Measurements from ENCODE around the gene SLX4IP.

Gene SLX4IP

DNA sequence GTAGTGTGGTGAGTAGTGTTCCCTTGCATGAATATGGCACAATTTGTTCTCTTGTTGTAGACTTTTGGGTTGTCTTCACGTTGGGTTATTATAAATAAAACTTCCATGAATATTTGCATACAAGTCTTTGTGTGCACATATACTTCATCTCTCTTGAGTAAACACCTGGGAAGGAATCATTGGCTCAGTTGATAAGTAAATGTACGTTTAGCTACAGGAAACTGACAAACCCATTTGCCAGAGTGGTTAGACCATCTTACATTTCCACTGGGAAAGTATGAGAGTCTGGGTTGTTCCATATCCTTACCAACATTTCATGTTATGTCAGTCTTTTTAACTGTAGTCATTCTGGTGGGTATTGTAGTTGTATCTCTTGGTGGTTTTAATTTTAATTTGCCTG is 119.2 kb downstream of the SLX4IP start:
- no peak for FAIRE-seq

DNA sequence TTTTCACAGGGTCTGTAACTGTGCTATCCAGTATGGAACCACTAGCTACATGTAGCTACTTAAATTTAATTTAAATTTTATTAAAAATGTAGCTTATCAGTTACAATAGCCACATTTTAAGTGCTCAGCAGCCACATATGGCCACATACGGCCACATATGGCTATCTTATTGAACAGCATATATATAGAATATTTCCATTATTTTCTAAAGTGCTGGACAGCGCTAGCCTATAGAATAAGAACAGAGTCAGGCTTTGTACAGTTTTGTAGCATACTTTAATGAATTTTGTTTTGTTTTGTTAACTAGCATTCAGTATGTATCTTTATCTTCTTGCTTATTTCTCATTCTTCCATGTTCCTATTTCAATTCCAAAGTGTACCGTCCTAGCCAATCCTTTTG is 120.3 kb downstream of the SLX4IP start:
- FAIRE-seq = no peak

DNA sequence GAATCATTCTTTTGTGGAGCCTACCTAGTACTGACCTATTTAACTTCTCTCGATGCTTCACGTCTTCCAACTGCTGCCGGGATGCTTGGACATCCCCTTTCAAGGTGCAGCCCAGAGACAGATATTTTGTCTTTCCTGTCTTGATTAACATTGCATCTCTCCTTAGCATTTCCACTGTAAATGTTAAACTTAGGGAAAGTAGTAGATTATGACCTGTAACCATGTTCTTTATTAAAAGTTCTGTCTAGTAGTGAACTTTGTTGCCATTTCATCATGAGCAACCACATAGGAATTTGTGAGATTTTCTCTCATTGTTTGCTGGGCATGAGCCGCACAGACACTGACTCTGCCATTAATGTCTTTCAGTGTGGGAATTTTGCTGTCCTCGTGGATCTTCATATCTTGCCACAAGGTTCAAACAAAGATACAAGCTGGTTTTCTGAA is 120.8 kb downstream of the SLX4IP start:
- FAIRE-seq = no peak

DNA sequence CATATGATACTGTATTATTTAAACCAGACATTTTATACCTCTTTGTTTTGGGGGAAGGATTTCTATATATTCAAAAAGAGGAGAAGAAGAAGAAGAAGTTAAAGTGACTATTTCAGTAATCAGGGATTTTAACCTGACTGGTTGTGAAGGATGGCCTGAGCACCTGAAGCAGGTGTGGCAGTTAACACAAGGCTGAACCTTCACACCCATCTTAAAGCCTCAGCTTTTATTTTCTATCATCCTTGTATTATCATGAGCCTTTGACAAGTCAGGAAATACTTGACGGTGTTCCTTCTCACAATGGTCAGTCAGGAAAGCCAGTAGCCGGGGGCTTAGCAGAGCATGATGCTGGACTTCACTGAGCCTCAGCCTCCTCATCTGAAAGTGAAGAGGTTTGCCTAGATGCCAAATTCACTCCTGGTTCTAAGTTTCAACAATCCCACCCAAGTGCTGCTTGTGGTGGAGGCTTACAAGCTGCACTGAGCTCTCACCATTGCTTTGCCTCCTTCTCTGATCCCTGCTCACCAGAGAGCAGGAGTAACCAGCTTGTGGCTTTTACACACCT is 121.5 kb downstream of the SLX4IP start:
- FAIRE-seq = no peak

DNA sequence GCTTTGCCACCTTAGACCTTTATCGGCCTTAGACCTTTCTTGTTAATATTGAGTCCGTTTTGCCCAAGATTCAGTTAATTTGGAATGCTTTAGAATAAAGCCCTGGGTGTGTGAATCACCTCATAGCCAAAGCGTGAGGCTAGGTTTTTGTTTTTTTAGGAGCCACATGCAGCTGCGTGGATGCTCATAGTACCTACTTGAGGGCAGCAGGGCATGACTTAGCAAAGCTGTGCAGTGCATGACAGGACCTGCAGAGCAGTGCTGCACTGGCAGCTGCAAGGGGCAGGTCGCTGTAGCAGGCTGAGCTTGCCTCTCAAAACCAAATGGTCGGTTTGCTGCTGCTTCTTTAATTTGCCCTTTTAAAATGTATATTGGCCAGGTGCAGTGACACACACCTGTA is 122.6 kb downstream of the SLX4IP start:
- FAIRE-seq = no peak

DNA sequence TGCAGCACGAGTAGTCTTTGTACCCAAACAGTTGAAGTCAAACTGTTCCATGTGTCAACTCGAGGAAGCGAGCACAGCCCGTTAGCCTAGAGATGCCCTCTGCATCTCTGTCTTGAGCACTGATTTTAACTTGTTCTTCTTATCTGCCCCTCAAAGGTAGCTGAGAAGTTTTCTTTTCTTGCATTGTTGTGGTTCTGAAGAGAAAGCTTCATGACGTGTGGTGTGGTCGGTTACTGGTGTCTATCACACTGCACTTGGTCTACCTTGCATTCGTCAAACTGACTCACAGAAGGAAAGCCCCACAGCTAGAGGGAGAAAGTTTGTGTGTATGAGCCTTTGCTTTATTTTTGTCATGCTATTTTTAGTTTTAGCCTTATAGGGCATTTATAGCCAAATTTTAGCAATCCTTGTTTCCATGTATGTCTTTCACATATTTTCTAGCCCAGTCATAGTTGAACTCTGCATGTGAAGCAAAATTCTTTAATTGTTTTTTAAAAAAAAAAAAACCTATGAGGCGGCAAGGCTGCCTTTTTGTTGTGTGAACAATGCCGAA is 123.6 kb downstream of the SLX4IP start:
- FAIRE-seq = no peak

DNA sequence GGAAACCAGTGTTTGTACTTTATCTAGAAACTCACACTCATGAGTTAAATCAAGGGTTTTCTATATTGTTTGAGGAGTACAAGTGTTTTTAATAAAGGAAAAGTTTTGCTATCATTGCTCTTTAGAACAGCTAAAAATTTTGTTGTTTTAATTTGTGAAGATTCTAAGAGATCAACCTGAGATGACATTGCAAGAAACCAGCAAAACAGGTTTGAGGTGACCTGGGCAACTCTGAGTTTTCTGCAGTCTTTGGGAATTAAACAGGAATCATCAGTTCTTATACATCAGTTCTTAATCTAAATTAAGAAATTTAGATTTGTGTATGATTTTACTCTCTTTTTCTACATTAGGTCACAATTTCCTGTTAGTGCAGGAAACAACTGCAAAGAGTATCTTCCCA is 124.2 kb downstream of the SLX4IP start:
- FAIRE-seq = no peak

DNA sequence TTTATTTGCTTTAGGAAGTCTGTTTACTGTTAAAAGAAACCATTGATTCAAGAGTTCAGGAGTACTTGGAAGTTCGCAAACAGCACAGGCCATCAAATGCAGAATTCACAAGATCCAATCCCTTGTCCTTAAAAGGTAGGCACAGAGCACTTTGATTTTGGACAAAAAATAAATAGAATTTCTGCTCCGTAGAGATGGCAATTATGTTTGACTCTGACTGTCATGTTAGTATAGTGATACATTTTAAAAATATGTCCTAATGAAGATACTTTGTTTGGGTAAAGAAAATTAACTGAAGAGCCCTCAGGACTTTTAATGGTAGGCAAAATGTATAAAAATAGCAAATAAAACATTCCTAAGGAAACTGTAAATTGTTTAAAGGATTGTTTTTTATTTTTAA is 125.6 kb downstream of the SLX4IP start:
- FAIRE-seq = no peak

DNA sequence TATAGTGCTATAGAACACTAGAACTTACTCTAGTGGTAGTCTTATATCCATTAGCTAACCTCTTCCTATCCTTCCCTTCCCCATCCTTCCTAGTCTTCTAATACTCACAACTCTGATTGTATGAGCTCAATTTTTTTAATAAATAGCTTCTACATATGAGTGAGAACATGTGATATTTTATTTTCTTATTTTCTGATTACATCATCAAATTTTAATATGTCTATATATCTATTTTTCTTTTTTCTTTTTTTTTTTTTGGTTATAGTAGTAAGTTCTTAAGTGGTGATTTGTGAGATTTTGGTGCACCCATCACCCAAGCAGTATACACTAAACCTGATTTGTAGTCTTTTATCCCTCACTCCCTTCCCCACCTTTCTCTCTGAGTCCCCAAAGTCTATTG is 126.2 kb downstream of the SLX4IP start:
- FAIRE-seq = no peak

DNA sequence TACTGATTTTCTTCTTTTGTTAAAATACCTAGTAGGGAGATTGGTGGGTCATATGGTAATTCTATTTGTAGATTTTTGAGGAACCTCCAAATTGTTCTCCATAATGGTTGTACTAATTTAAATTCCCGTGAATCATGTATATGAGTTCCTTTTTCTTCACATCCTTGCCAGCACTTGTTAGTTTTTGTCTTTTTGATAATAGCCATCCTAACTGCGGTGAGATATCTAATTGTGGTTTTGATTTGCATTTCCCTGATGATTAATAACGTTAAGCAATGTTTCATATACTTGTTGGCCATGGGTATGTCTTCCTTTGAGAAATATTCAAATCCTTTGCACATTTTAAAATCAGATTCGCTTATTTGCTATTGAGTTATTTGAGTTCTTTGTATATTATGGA is 127.8 kb downstream of the SLX4IP start:
- no peak for FAIRE-seq

DNA sequence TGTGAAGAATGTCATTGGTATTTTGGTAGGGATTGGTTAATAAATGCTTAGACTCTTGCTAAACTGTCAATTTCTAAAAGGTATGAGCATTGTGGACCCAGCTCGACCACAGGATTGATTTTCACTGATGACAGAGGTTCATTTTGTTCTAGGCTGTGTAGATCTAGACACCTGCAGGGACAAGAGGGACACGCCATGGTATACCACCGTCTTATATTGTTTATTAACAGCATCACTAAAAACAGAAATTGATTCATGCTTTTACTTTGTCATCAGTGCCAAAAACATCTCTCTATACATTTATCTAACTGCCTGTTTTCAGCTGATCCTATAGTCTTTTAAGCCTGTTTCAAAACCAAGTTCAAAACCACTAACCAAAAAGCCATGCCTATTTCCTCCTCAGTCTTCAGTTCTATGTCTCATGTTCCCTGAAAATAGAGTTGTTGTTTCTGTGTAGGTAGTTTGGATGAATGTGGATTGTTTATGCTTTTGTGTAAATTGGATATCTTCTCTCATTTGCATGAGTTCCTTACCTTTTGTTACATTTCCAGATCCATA is 128.9 kb downstream of the SLX4IP start:
- no peak for FAIRE-seq

DNA sequence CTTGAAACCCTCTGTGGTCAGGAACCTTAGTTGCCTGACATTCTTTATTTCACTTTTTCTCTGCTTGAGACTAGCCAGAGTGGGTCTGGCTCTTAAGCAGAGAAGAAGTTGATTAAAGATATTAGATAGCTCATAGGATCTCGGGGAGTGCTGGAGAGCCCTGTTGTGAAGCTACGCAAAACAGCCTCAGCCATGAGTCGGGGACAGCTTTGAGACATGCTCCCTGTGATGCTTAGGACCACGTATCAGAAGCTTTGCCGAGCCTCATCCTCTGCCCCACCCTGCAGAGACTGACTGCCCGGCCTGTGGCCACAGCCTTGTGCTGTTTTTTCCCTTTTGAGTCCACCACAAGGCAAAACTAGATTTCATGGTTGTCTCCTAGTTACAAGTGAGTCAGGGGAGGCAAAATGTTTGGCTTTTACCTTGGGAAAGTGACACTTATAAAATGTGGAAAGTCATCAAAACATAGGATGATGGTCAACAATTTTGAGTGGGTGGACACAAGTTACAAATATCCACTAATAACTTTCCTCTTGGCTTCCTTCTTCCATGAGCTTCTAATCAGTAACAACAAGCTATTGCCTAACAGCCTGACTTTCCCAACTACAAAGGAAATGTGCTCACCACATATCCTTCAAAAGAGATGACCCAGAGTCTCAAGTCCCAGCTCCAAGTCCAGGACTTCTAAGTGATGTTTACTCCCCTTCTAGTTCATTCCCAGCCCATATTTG is 130.3 kb downstream of the SLX4IP start:
- no peak for FAIRE-seq

DNA sequence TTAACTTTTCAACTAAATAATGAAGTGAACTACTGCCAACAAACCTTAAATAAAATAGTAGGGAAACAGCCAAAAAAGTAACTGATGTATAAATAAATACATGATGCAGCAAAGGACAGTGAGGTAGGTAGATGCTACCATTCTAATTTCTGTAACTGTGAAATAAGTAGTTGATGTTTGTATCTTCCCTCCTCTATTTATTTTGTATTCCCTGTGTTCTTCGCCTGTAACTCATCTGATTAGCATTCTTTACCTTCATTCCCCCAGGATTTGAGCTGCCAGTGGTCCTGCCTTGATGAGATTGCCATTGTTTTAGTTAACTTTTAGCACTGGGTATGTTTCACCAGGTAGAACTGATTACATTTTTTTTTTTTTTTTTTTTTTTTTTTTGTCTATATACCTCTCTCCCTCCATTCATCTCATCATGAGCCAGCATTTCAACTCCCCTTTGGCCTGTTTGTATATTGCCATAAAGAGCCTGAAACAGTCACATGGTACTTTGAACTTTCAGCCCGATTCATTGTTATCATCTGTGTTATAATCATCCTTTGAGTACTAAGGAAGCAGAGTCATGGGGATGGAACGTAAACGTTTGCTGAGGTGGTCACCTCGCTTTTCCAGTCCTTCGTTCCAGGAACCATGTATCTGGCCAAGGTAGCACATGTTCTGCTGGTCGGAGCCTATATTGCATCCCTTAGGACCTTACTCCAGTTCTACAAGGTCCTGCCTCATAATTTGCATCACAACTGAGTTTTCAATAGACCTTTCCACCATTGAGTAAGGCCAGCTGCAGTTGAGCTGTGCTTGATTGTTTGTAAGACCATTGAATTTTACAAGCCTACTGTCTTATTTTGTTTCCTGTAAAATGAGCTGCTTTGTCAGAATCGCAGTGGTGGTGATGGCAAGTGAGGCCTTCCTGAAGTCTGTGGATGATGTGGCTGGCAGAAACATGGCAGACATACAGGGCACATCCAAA is 131.1 kb downstream of the SLX4IP start:
- no peak for FAIRE-seq

DNA sequence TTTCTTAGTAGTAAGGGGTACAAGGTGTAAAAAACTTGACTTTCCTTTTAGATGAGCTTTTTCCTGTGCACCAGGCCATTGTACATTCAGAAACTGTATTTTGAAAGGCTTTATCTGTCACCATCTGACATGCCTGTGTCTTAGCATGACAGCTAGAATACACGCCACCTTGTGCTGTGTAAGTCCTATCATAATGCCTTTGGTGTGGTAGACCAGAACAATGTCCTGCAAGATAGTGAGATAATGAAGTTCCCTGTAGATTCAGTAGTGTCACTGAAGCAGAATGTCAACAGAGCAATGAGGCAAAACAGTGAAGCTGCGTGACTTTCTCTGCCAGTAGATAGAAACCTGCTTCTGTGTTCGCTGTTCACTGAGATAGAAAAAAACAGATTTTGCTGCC is 132.9 kb downstream of the SLX4IP start:
- no peak for FAIRE-seq

DNA sequence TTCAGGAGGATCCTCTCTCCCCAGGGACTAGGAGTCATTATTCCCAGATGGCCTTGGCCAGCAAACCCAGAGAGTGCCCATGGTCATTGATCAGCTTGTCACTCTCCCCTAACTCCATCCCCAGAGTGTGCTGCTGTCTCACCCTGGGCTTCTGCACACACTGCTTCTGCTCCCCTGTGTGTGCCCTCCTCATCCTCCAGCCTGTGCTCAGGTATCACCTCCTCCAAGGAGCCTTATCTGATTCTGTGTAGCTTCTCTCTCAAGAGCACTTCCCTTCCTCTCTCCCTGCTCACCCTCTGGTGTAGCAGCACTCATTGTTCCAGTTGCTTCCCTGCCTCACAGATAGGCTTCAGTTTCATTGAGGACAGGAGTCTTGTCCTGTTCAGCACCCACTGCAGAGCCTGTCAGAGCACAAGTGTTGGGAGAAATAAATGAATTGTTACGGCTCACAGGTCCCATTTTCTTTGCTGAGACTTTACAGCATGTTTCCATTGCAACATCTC is 136.3 kb downstream of the SLX4IP start:
- FAIRE-seq = no peak

DNA sequence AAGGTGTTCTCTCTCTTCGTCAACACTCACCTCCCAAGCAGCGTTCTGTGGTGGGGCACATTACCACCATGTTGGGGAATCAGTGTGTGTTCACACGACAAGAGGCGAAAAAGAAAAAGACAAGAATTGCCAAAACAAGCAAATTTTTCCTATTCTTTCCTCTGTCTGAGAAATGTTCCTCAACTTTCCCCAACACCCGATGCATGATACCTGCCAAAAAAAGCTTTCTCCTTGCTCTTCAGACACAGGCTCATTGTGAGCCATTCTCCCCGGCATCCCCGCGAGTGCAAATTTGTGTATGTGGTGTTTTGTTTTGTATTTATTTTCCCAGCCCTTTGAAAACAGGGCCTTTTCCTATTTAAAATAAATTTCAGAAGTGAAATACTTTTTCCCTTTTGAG is 137.7 kb downstream of the SLX4IP start:
- no peak for FAIRE-seq

DNA sequence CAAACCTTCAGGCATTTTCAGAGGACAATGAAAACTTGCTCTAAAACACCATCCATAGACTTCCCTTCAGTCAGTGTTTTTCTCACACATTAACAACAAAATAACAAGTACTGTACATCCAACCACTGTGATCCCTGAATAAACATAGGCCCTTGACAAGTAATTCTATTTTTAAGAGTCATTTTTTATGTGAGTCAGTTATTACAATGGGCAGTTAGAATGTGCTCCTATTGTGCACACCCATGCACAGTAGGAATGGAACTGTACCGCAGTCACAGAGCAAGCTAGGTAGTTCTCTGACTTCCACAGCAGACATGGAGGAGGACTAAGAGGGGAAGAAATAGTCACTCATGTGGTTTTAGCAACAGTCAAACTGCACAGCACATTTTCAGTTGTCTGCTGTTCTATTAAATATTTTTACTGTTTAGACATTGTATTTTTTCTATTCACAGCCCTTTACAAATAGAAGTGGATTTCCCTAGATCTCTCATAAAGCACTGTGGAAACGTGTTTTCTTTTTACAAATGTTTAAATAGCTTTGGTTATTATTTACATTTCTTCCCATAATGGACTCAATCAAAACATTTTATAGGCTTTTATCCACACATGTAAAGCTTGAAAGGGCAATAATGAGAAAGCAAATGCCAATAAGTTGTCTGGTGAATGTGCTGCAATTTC is 138.3 kb downstream of the SLX4IP start:
- FAIRE-seq = no peak

DNA sequence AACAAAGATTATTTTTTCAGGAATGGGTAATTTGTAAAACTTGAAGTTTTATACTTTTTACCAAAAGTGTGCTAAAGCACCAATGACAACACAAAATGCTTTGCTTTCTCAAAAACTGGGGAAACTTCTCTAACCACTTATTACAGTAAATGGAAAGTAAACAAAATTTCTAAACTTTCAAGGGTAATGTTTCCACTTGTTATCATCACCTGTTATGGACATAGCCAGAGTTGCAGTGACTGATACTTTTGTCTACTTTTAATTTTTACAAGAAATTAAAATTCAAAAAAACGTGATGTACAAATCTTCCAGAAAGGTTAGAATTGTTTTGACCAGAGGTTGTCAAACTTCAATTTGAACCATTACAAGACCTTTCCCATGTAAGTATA is 138.8 kb downstream of the SLX4IP start:
- FAIRE-seq = no peak

DNA sequence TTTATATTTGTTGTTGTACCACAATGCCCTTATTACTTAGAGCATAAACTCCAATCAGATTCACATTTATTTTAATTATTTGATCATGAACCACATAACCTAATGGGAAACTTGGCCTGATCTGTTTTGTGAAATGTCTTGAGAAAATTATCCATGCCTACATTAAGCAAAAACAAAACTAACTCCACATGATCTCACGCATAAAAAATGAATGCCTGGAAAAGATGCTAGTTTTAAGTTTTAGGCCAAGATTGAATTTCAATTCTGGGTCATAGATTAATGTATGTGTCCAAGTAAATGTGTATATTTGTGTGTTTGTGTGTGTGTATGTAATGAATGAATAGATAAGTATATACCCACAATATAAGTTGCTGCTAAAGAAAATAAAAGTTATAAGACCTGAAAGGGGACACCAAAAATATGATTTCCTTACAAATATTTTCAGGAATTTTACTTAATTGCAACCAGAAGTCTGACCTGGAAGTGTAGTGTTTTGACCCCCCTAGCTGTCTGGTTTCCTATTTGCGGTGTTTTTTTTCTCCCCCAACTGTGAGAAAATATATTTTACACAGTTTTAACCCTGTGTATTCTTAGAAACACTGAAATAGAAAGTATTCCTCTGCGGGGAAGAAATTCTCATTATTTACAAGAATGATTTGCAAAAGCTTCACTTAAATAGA is 141.4 kb downstream of the SLX4IP start:
- FAIRE-seq = no peak

DNA sequence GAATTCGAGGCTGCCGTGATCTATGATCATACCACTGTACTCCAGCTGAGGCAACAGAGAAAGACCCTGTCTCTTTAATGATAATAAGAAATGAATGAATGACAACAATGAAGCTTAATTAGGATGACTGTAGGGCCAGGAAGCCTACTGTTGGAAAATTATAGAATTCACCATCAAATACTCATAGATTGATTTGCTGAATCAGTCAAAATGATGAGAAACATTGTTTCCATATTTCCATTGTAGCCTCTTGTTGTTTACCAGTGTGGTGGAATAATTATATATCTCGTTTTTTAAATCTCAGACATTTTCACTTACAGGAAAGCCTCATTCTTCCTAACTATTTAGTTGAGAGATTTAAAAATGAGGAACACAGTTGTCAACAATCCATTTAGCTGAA is 142.5 kb downstream of the SLX4IP start:
- FAIRE-seq = no peak

DNA sequence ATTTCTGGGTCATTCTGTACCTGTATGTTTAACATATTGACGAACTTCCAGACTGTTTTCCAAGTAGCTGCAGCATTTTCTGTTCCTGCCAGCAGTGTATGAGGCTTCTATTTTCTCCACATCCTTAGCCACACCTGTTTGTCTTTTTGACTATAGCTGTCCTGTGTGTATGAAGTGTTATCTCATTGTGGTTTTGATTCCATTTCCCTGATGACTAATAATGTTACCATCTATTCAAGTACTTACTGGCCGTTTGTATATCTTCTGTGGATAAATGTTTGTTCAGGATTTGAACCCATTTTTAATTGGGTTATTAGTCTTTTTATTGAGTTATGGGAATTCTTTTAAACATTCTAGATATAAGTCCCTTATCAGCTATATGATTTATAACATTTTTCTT is 143.5 kb downstream of the SLX4IP start:
- no peak for FAIRE-seq

DNA sequence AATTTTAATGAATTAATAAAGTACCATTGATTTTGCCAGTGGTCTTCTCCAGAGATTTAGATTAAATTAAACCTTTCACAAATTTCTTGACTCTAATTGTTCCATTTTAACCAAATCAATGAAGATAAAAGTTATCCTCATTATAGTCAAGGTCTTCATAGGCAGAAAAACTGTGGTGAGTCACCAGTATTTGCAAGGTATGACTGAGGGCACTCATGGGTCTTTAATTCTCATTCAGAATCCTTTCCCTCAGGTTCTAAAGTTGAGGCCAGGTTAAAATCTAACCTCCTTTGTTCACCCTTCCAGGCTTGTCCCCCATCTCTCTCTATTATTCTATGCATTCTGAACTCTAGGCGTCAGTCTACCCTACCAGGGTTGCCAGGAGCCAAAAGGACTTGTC is 144.8 kb downstream of the SLX4IP start:
- no peak for FAIRE-seq

Data from TTC549 (cell line).